Karpas-422 (cell line): Measurements from ENCODE around the gene ERBB4. TPM values are rescaled to one million over a fixed set of nuclear protein-coding genes. Genes with fewer than 3 reads are reported as not detected.

Experiments
- DNase-seq: peaks from one replicate; pipeline ENCODE4 v3.0.0-alpha.2; 2015
- H2AFZ ChIP-seq: fragments of 200-600 bp; sonication (generic); 2 replicates; pipeline ENCODE4 v1.6.1; 2014; ENCODE audit warnings: antibody characterized with exemption, low read length, mixed read lengths
- H3K27ac ChIP-seq: fragments of 200-600 bp; sonication (generic); 2 replicates; pipeline ENCODE4 v1.5.1; 2014; ENCODE audit warnings: mild to moderate bottlenecking, low read length, moderate library complexity
- H3K27me3 ChIP-seq: fragments of 200-600 bp; sonication (generic); 2 replicates; pipeline ENCODE4 v1.6.1; 2014; ENCODE audit warnings: low read length, mixed read lengths
- H3K36me3 ChIP-seq: fragments of 200-600 bp; sonication (generic); 2 replicates; pipeline ENCODE4 v1.6.1; 2014; ENCODE audit warnings: low read length, mixed read lengths; ENCODE audit not compliant: insufficient read depth
- H3K4me1 ChIP-seq: fragments of 200-600 bp; sonication (generic); 2 replicates; pipeline ENCODE4 v1.6.1; 2014; ENCODE audit warnings: mild to moderate bottlenecking, low read length, mixed read lengths
- H3K4me2 ChIP-seq: fragments of 200-600 bp; sonication (generic); 2 replicates; pipeline ENCODE4 v1.6.1; 2014; ENCODE audit warnings: low read length, low read depth, mild to moderate bottlenecking; ENCODE audit not compliant: poor library complexity, severe bottlenecking
- H3K4me3 ChIP-seq: fragments of 200-600 bp; sonication (generic); 2 replicates; pipeline ENCODE4 v1.5.1; 2014; ENCODE audit warnings: mild to moderate bottlenecking, antibody characterized with exemption, low read length, mixed read lengths
- H3K79me2 ChIP-seq: fragments of 200-600 bp; sonication (generic); 2 replicates; pipeline ENCODE4 v1.6.1; 2014; ENCODE audit warnings: mild to moderate bottlenecking, low read length, mixed read lengths
- H3K9ac ChIP-seq: fragments of 200-600 bp; sonication (generic); 2 replicates; pipeline ENCODE4 v1.6.0; 2014; ENCODE audit warnings: low read length
- H3K9me2 ChIP-seq: fragments of 200-600 bp; sonication (generic), shearing (Covaris generic); replicated peaks from 2 replicates; pipeline ENCODE4 v1.6.0; 2014; ENCODE audit warnings: mild to moderate bottlenecking, low read length, moderate library complexity; ENCODE audit not compliant: insufficient read depth
- H3K9me3 ChIP-seq: fragments of 300-700, 200-600 bp; sonication (generic); 2 replicates; pipeline ENCODE4 v1.6.1; 2014; ENCODE audit warnings: low read length, mixed read lengths
- H4K20me1 ChIP-seq: fragments of 200-600 bp; sonication (generic); 2 replicates; pipeline ENCODE4 v1.6.1; 2014; ENCODE audit warnings: mild to moderate bottlenecking, antibody characterized with exemption, low read length, low read depth; ENCODE audit not compliant: insufficient read depth
- total RNA-seq: library from RNA; depleted of rRNA; stranded (reverse); fragments of >200 nt; shearing (Covaris generic); gene quantifications from 2 replicates; pipeline ENCODE4 v1.2.3, GENCODE V29; 2014; ENCODE audit warnings: low replicate concordance

Gene ERBB4
- total RNA-seq, 1 experiment from 2014 or later = not detected

DNA sequence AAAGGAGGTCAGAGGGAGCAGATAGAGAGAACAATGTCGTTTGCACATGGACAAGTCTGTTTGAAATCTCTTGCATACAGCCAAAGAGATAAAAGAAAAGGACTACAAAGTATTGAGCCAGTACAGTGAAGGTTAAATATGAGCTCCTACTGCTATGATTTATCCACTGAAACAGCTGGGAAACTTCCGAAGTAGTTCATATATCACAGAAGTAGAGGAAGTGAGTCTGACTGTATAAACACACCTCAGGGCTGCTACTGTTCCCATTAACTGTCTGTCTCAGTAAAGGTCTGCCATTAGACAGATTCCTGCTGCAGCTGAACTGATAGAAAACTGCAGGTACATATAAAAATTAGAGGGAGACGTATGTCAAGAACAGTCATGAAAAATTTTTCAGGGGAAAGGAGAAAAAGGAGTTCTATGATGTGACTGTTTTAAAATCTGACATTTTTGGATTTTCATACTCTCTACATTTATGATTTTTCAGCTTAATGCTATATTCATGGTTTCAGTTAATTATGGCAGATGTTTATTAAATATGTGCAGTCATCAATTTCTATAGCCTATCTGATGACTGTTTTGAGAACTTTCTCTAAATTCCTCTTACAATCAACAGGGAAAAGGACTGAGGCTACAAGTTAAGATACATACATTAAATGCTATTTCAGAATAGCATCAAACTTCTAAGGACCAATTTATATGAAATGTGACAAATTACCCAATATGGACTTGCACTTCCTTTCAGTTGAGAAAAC is 364.7 kb downstream of the ERBB4 start:
- H4K20me1 ChIP-seq = no peaks in the 10 kb centered on the region

DNA sequence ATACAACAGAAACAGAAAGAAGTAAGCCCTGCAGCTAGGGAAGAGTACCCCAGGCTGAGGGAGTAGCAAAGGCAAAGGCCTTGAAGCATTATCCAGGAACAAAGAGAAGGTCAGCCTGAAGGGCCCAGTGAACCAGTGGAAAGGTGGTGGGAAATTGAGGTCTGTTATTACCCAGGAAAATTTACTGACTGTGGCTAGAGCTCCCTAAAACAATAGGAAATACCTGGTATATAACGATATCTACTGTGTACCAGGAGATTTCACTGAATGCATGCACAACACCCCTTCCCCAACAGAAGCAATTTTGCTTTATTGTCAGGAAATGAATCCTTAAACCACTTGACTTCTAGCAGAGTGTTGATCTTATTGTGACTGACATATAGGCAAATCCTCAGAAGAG is 365.3 kb downstream of the ERBB4 start:
- H2AFZ ChIP-seq = no peak overlapping the region
- H3K4me2 ChIP-seq = no peak overlapping the region
- H3K4me1 ChIP-seq = no peaks in the 10 kb centered on the region
- H3K36me3 ChIP-seq = 0 out of 2 replicates have a peak, but pooled peaks cover 3% of the 10 kb centered on the region
- no peaks in the 10 kb centered on the region for H3K27me3 ChIP-seq
- H3K27ac ChIP-seq = no peak overlapping the region
- H3K9me2 ChIP-seq = no peaks in the 10 kb centered on the region
- DNase-seq = no peak
- H3K4me3 ChIP-seq = no peak overlapping the region
- H3K79me2 ChIP-seq = no peaks in the 10 kb centered on the region
- H3K9me3 ChIP-seq = peaks cover 7% of the 10 kb centered on the region
- no peaks in the 10 kb centered on the region for H4K20me1 ChIP-seq
- H3K9ac ChIP-seq = no peak overlapping the region

More for the DNA sequence above, 364.7 kb downstream of the ERBB4 start:
- H3K9me3 ChIP-seq = peaks cover 4% of the 10 kb centered on the region
- no peaks in the 10 kb centered on the region for H3K79me2 ChIP-seq
- H3K4me2 ChIP-seq = no peak overlapping the region
- no peak overlapping the region for H3K9ac ChIP-seq
- no peak for DNase-seq
- H2AFZ ChIP-seq = no peak overlapping the region
- H3K9me2 ChIP-seq = no peaks in the 10 kb centered on the region
- no peaks in the 10 kb centered on the region for H3K4me1 ChIP-seq
- no peaks in the 10 kb centered on the region for H3K36me3 ChIP-seq
- H3K27ac ChIP-seq = no peak overlapping the region
- H3K4me3 ChIP-seq = no peak overlapping the region
- no peaks in the 10 kb centered on the region for H3K27me3 ChIP-seq

DNA sequence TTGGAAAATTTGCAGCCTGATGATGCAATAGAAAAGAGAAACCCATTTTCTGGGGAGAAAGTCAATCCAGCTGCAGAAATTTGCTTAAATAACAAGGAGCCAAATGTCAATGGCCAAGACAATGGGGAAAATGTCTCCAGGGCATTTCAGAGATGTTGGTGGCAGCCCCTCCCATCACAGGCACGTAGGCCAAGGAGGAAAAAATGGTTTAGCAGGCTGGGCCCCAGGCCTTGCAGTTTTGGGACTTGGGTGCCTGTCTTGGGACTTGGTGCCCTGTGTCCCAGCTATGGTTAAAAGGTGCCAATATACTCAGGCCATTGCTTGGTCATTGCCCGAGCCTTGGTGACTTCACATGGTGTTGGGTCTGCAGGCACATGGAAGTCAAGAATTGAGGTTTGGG is 368.2 kb downstream of the ERBB4 start:
- H3K4me1 ChIP-seq = no peaks in the 10 kb centered on the region
- no peak overlapping the region for H3K9ac ChIP-seq
- no peaks in the 10 kb centered on the region for H4K20me1 ChIP-seq
- 0 out of 2 replicates have a peak, but pooled peaks cover 3% of the 10 kb centered on the region for H3K36me3 ChIP-seq
- H3K27ac ChIP-seq = no peak overlapping the region
- H3K27me3 ChIP-seq = no peaks in the 10 kb centered on the region
- no peak overlapping the region for H3K4me2 ChIP-seq
- H3K79me2 ChIP-seq = no peaks in the 10 kb centered on the region
- peaks cover 4% of the 10 kb centered on the region for H3K9me3 ChIP-seq
- no peaks in the 10 kb centered on the region for H3K9me2 ChIP-seq
- H3K4me3 ChIP-seq = no peak overlapping the region
- no peak overlapping the region for H2AFZ ChIP-seq
- no peak for DNase-seq

DNA sequence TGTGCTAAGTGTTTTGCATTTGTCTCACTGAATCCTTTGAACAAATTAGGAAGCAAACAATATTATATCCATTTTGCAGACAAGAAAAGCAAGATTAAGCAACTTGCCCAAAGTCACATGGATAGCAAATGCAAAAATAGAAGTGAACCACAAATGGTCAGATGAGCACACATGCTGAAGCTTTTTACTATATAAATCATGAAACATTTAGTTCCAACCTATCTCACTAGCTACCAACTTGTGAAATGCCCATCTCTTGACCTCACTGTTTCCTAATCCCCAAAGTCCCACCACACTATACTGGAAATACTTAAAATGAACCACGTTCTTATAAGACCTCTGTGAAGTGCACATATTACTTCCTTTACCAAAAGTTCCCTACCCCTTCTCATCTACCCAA is 380.5 kb downstream of the ERBB4 start:
- no peaks in the 10 kb centered on the region for H3K36me3 ChIP-seq
- no peak overlapping the region for H3K9ac ChIP-seq
- no peak overlapping the region for H3K4me2 ChIP-seq
- H3K4me1 ChIP-seq = no peaks in the 10 kb centered on the region
- no peak for DNase-seq
- no peaks in the 10 kb centered on the region for H3K27me3 ChIP-seq
- H3K27ac ChIP-seq = no peak overlapping the region
- H3K9me2 ChIP-seq = no peaks in the 10 kb centered on the region
- no peaks in the 10 kb centered on the region for H3K79me2 ChIP-seq
- no peaks in the 10 kb centered on the region for H4K20me1 ChIP-seq
- no peak overlapping the region for H3K4me3 ChIP-seq
- no peak overlapping the region for H2AFZ ChIP-seq
- no peaks in the 10 kb centered on the region; the same call in 1 of the 2 replicates for H3K9me3 ChIP-seq

DNA sequence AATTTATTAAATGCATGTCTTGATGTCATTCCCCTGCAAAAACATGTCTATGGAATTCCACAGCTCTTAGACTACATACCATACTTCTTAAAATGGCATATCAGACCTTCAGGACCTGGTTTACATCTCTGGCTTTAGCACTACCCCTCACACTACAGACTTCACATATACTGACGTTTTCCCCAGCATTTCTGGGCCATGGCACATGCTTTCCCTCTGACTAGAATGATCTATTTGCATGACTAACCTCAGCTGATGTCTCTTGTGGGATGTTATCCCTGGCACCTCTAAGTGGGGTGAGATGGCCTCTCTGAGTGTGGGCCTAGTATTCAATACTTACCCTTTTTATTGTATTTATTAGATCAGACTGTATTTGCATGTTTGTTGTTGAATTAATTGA is 381.6 kb downstream of the ERBB4 start:
- DNase-seq = no peak
- no peaks in the 10 kb centered on the region for H3K79me2 ChIP-seq
- H3K27me3 ChIP-seq = no peaks in the 10 kb centered on the region
- H2AFZ ChIP-seq = no peak overlapping the region
- H3K9me3 ChIP-seq = no peaks in the 10 kb centered on the region; the same call in 1 of the 2 replicates
- no peak overlapping the region for H3K4me3 ChIP-seq
- H3K4me1 ChIP-seq = no peaks in the 10 kb centered on the region
- no peak overlapping the region for H3K27ac ChIP-seq
- no peaks in the 10 kb centered on the region for H3K36me3 ChIP-seq
- H3K9ac ChIP-seq = no peak overlapping the region
- H3K9me2 ChIP-seq = no peaks in the 10 kb centered on the region
- no peaks in the 10 kb centered on the region for H4K20me1 ChIP-seq
- no peak overlapping the region for H3K4me2 ChIP-seq

DNA sequence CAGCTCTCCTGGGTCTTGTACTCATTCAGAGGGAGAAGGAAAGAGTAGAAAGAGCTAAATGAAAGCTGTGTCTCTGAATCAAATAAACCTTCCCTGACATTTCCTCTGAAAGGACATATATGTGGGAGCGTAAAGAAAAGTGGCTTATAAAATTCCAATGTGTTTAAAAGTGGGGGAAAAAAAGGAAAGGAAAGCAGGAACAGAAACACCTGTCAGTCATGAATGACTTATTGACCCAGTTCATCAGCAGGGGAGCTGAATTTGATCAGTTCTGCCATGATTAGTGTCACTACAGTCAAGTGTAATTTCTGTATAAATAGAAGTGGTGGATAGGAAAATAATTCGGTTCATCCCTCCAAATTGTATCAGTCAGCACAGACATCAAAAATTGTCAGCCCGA is 382.5 kb downstream of the ERBB4 start:
- H3K9me2 ChIP-seq = no peaks in the 10 kb centered on the region; the same call in 1 of the 2 replicates
- H4K20me1 ChIP-seq = no peaks in the 10 kb centered on the region
- H3K4me1 ChIP-seq = no peaks in the 10 kb centered on the region
- no peaks in the 10 kb centered on the region for H3K36me3 ChIP-seq
- H3K9ac ChIP-seq = no peak overlapping the region
- no peak overlapping the region for H3K4me3 ChIP-seq
- H3K27ac ChIP-seq = no peak overlapping the region
- H3K79me2 ChIP-seq = no peaks in the 10 kb centered on the region
- no peak for DNase-seq
- H3K9me3 ChIP-seq = no peaks in the 10 kb centered on the region; the same call in 1 of the 2 replicates
- no peak overlapping the region for H2AFZ ChIP-seq
- no peaks in the 10 kb centered on the region for H3K27me3 ChIP-seq
- no peak overlapping the region for H3K4me2 ChIP-seq

DNA sequence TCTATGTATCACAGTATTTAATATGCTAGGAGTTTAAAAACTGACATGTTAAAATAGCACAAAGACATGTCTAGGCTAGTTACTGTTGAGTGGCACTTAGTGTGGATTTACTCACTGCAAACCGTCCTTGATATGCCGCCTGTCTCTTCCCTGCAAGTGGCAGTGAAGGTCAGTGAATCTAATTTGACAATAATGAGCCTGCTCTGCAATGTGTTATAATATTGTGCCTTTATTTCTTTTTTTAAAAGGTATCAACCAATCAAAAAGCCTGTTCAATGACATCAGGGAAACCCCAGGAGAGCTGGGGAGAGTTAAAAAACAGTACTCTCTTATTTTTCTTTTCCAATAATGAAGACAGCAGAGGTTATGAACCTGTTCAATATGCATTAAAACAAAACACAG is 384.1 kb downstream of the ERBB4 start:
- Histone ChIP-seq H3K4me2 (no peak overlapping the region), H3K4me1 (no peaks in the 10 kb centered on the region), H3K4me3 (no peak overlapping the region), H3K79me2 (no peaks in the 10 kb centered on the region), H3K9me2 (no peaks in the 10 kb centered on the region; the same call in 1 of the 2 replicates), H4K20me1 (no peaks in the 10 kb centered on the region), H3K9me3 (no peaks in the 10 kb centered on the region), H3K27ac (no peak overlapping the region), H3K9ac (no peak overlapping the region), H3K36me3 (no peaks in the 10 kb centered on the region), H2AFZ (no peak overlapping the region), H3K27me3 (no peaks in the 10 kb centered on the region)
- DNase-seq = no peak

DNA sequence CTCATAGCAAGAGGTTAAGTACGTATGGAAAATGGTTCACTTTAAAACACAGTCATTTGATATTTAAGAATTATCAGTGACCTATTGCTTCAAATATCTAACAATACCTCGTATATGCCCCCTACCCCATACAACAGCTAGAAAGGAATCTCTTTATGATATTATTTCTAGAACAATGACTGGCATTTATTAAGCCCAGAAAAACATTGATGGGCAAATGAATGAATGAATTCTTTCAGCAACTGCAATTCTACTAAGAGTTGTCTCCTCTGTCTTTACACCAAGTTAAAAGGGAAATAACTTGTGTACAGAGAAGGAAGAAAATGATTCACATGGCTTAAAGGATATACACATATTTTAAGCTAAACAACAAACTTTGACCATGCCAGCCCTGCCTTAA is 384.7 kb downstream of the ERBB4 start:
- H3K79me2 ChIP-seq = no peaks in the 10 kb centered on the region
- no peaks in the 10 kb centered on the region for H3K9me3 ChIP-seq
- H3K27me3 ChIP-seq = no peaks in the 10 kb centered on the region
- H3K9me2 ChIP-seq = no peaks in the 10 kb centered on the region; the same call in 1 of the 2 replicates
- H3K4me1 ChIP-seq = no peaks in the 10 kb centered on the region
- H3K4me2 ChIP-seq = no peak overlapping the region
- no peaks in the 10 kb centered on the region for H3K36me3 ChIP-seq
- H2AFZ ChIP-seq = no peak overlapping the region
- H4K20me1 ChIP-seq = no peaks in the 10 kb centered on the region
- DNase-seq = no peak
- H3K27ac ChIP-seq = no peak overlapping the region
- no peak overlapping the region for H3K4me3 ChIP-seq
- no peak overlapping the region for H3K9ac ChIP-seq
